NCI-H1105 treated with DMSO at 0.1 percent for 48 hours (cell line): ENCODE data around the gene TAL2.
"Not testable (repeated sequence)": the region's sequence is repeated elsewhere in the genome, so short reads cannot be mapped to it uniquely, and the experiment has no call there.

Experiments
- DNase-seq: peaks from one replicate; lab custom pipeline; 2025; lab: John Stamatoyannopoulos, UW

Gene TAL2

DNA sequence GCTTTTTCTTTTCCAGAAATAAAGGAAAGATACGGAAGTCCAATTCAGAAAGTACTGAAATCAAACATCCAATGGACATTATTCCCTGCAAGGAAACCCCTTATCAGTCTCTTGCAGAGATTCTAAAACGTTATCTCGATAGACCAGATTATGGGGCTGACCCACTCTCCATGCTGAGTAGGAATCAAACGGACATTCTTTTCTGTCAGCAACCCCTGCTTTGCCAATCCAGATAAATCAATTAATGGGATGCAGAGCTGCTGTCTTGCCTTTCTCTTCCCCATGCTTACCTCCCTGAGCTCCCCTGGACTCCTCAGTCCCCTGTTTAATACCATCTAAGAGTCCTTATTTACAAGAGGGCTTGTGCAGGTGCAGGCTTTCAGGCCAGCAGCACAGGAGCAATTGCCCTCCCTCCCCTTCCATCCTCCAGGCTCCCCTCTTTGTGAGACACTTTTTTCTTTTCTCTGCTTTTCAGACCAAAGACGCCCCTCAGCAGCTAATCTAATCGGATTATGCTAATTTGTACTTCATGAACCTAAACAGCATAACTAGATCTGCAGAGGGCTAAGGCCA lies 14.2 kb downstream of the TAL2 start:
- no peak for DNase-seq

DNA sequence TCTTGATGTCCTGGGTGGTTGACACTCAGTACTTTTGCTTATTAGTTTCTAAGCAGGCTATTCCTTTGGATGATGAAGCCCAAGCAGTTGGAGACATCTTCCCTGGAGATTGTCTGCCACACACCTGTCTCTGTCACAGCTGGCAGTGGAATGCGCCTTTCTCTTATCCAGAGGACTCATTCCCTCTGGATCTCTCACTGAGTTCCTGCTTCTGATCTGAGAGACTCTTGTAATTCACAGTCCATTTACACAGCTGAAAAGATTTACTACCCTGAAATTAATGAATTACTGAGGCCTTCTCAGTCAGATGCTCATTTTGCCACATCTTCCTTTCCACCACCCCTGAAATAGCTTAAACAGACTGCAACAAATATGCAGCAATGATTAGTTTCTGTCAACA lies 15.9 kb downstream of the TAL2 start:
- DNase-seq: no peak

DNA sequence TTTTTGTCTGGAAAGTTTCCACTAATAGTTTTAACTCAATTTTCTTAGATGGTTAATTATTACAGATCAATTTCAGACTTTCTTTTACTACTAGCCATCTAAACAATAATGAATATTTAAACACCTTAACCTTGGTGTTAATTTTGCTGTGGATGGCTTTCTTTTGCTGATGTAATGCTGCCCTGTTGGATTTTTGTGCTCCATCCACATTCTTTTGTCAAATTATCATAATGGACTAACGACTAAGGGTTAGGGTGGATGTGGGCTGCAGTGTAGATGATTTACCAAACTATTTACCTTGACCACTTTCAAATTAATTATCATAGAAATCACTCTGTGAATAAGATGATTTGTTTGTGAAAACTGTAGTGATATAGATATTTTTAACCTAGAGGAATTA lies 16.5 kb downstream of the TAL2 start:
- DNase-seq: no peak

- DNase-seq: no peak
Observed at GRCh38 chr9:105679257-105680022, 17.2 kb downstream of the TAL2 start.

GRCh38 chr9:105681313-105681712 lies 19.1 kb downstream of the TAL2 start:
- DNase-seq: no peak

GRCh38 chr9:105681724-105682123 lies 19.5 kb downstream of the TAL2 start:
- no peak for DNase-seq

- no peak for DNase-seq
Observed at GRCh38 chr9:105683688-105684275, 21.5 kb downstream of the TAL2 start.

DNA sequence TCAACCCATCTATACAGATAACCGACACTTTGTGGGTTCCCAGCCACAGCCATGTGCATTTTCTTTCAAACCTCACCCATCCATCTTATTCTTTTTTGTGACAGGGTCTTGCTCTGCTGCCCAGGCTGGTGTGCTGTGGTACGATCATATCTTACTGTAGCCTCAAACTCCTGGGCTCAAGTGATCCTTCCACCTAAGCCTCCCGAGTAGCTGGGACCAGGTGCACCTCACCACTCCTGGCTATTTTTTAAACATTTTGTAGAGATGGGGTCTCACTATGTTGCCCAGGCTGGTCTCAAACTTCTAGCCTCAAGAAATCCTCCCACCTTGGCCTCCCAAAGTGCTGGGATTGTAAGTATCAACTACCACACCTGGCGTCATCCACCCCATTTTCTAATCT lies 24.7 kb downstream of the TAL2 start:
- DNase-seq: no peak

- no peak for DNase-seq
Observed at GRCh38 chr9:105690742-105691141, 28.5 kb downstream of the TAL2 start.

DNA sequence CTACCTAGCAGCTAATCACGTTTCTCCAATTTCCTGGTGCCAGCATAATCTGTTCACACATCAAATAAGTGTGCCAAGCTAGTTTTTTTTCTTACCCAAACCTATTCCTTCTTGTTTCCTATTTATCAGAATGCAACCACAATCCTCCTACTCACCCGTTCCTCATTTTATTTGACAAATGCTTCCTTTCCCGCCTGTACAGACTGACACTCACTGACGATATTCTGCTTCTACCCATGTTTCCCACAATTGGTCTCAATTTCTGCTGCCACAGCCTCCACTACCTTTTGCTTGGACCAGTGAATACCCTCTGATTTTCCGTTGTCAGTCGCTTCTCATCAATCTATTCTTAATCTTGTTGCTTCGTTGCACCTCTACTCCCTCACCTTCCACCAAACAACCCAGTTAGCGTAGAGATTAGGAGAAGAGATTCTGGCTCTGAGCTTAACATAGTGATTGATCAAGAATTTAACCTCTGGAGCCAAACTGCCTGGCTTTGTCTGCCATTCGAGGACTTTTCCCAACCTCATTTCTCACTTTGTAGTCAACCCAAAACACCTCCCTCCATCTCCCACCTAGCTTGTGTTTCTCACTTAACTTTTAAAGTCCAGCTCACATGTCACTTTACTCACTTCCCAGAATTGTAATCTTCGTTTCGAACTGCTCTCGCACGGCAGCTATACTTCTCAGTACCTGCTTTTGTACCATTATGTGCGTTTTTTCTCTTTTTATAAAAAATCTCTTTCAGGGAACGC lies 31.4 kb downstream of the TAL2 start:
- peak; percentile 43 for DNase-seq

DNA sequence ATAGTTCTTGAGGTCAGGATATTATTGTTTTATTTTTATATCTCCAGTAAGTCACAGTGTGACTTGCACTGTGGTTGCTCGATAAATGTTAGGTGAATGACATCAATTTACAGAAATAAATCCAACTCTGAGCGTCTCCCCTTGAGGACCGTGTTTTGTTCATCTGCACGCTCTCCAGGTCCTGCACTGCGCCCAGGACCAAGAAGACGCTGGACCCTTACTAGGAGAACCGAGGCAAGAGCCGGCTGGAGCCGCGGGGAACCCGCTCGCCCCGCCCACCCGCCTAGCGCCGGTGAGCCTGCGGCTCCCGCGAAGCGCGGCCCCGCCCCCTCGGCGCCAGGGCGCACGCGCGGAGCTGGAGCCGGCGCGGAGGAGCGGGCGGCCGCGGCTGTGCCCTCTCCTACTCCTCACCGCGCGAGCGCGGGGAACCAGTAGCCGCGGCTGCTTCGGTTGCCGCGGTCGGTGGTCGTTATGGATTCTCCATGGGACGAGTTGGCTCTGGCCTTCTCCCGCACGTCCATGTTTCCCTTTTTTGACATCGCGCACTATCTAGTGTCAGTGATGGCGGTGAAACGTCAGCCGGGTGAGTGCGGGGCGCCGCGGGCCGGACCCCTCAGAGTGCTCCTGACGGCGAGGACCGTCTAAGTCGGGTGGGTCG lies 32.1 kb downstream of the TAL2 start, which contains the start of gene TMEM38B:
Gene TMEM38B (plus strand): TSS at position 352 of the 658 bp plus-strand sequence. CDS start 120 bp downstream, at position 472.
- DNase-seq: peak; percentile 71

GRCh38 chr9:105694848-105695581 lies 32.8 kb downstream of the TAL2 start:
- DNase-seq: peak; percentile 56

DNA sequence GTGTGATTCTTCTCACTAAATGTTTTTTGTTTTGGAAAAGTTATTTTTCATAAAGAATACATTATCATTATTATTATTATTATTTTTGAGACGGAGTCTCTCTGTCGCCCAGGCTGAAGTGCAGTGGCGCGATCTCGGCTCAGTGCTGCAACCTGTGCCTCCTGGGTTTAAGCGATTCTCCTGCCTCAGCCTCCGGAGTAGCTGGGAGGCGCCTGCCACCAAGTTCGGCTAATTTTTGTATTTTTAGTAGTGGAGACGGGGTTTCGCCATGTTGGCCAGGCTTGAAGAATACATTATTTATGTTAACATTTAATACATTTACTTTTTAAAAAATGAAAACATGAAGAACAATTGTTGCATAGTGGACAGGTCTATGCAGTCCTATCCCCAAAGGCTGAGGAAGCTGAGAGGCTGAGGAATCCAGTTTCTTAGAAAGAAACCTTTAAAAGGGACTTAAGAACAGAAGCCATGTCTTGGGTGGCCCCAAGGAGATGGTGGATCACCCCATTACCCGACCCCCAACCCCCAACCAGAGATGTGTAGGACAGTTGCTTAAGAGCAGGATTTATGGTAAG lies 34.0 kb downstream of the TAL2 start:
- DNase-seq: no peak

DNA sequence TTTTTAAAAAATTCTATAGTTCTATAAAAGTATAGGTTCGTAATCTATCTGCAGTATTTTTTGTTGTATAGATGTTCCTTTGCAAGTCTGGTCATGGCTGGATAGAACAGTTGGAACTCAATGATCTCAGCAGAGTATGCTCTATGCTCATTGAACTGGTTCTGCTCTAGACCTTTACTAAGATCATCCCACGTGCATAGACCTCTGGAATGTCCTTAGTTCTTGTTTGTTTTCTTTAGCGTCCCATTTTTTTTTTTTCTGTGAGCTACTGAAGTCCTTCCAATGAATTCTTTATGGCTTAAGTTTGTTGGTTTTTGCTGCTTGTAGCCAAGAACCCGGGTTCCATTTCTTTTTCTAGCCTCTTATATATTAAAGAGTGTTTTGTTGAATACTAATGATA lies 35.6 kb downstream of the TAL2 start:
- DNase-seq: no peak

DNA sequence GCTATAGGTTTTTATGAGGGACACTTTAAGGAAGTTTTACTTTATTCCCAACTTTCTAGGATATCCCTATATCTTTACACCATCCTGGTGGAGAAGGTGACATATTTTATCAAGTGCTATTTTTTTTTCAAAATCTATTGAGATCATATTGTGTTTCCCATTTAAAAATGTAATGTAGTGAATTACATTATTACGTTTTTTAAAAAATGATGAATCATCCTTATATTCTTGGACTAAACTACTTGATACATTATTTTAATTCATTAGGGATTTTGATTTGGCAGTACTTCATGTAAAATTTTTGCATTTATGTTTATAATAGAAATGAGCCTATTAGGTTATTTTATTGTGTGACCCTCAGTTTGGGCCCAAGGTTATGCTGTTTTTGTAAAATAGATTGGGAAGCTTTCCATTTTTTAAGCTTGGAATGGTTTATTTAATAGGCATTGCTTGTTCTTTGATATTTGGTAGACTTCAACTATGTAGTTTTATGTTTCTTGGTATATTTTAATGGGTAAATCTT lies 36.2 kb downstream of the TAL2 start:
- no peak for DNase-seq

DNA sequence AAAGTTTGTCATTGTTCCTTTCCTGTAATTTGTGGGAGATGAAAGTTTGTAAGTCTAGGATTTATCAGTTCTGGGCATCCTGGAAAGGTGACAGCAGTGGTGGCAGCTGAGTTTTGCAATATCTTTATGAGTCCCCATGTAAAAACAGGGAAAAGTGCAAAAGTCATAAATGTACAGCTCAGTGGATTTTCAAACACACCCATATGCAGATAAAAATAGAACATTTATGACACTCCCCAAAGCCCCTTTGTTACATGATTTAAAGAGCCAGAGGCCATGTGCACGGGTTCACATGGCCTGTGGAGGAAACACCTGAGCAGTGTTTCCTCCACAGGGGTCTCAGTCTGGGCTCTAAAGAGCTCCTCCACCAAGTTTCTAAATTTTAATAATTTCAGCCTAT lies 38.4 kb downstream of the TAL2 start:
- no peak for DNase-seq

DNA sequence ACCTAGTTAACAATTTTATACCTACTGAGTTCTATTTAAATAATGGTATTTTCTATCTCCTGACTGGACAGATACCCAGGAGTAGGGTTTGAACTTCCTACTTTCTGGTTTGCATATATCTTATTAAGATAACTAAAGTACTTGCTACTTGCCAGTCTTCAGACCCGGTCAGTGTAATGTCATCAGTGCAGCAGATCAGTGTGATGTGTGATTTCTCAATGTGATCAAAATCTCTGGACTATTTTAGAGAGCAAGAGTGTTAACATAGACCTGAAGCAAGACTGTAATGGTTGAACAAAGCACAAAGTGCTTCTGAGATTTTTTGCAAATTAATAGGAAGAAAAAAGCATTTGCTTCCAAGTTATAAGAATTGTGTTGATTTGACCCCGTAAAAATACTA lies 38.9 kb downstream of the TAL2 start:
- no peak for DNase-seq

- no peak for DNase-seq
Observed at GRCh38 chr9:105702207-105702606, 40.0 kb downstream of the TAL2 start.

- DNase-seq: not testable (repeated sequence)
Observed at GRCh38 chr9:105703638-105704037, 41.4 kb downstream of the TAL2 start.

DNA sequence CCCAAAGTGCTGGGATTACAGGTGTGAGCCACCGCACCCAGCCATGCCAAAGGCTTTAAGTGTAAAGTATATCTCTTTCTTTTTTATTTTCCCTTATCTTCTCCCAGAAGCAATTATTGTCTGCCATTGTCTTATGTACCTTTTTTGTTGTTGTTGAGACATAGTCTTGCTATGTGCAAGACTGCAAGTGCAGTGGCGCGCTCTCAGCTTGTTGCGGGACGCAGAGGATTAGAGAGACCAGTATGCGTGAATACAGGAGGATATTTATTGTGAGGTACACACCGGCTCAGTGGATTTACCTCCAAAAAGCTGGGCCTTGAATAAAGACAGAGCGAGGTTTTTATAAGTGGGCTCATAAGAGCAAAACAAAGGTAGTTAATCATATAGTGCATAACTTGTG lies 43.9 kb downstream of the TAL2 start:
- DNase-seq: no peak

GRCh38 chr9:105708405-105708804 lies 46.1 kb downstream of the TAL2 start:
- DNase-seq: no peak
